H9 (cell line): ENCODE results near the gene C2CD2. TPM values are rescaled to one million over a fixed set of nuclear protein-coding genes. Genes with fewer than 3 reads are reported as not detected.

Experiments used
- DNase-seq: peaks from one replicate; pipeline ENCODE4 v3.0.0-alpha.2; 2017
- H2AFZ ChIP-seq: one replicate; pipeline ENCODE4 v1.6.1; 2013; ENCODE audit warnings: mild to moderate bottlenecking, low read length, control low read depth, moderate library complexity
- H2AK5ac ChIP-seq: 2 replicates; pipeline ENCODE4 v1.6.1; 2013; ENCODE audit warnings: low read length, control low read depth, mixed read lengths; ENCODE audit not compliant: insufficient read length
- H2BK120ac ChIP-seq: one replicate; pipeline ENCODE4 v1.6.1; 2013; ENCODE audit warnings: low read depth, mild to moderate bottlenecking, low read length, control low read depth, inconsistent platforms; ENCODE audit not compliant: poor library complexity, severe bottlenecking
- H2BK12ac ChIP-seq: 2 replicates; pipeline ENCODE4 v1.6.1; 2013; ENCODE audit warnings: low read length, control low read depth, mixed read lengths, low read depth; ENCODE audit not compliant: insufficient read length
- H2BK15ac ChIP-seq: 2 replicates; pipeline ENCODE4 v1.6.1; 2013; ENCODE audit warnings: low read depth, low read length, control low read depth
- H2BK20ac ChIP-seq: one replicate; pipeline ENCODE4 v1.6.1; 2013; ENCODE audit warnings: low read depth, mild to moderate bottlenecking, low read length, control low read depth, inconsistent platforms; ENCODE audit not compliant: poor library complexity, severe bottlenecking
- H2BK5ac ChIP-seq: 2 replicates; pipeline ENCODE4 v1.6.1; 2013; ENCODE audit warnings: low read length, control low read depth, mixed read lengths; ENCODE audit not compliant: insufficient read length
- H3K14ac ChIP-seq: 2 replicates; pipeline ENCODE4 v1.6.1; 2013; ENCODE audit warnings: low read length, control low read depth; ENCODE audit not compliant: insufficient read depth
- H3K18ac ChIP-seq: 2 replicates; pipeline ENCODE4 v1.6.1; 2013; ENCODE audit warnings: low read depth, mild to moderate bottlenecking, mixed read lengths, low read length, control low read depth; ENCODE audit not compliant: insufficient read length
- H3K23ac ChIP-seq: 2 replicates; pipeline ENCODE4 v1.6.1; 2013; ENCODE audit warnings: low read length, control low read depth, mixed read lengths, low read depth; ENCODE audit not compliant: insufficient read length
- H3K23me2 ChIP-seq: 2 replicates; pipeline ENCODE4 v1.6.1; 2013; ENCODE audit warnings: low read depth, mild to moderate bottlenecking, mixed read lengths, low read length, control low read depth; ENCODE audit not compliant: insufficient read length, poor library complexity, severe bottlenecking
- H3K27ac ChIP-seq: 2 replicates; pipeline ENCODE4 v1.5.1; 2013; ENCODE audit warnings: low read length, control low read depth, mixed read lengths, low read depth; ENCODE audit not compliant: insufficient read length
- H3K27me3 ChIP-seq: 2 replicates; pipeline ENCODE4 v1.6.1; 2013; ENCODE audit warnings: low read length, control low read depth, inconsistent platforms; ENCODE audit not compliant: insufficient read depth
- H3K4ac ChIP-seq: 2 replicates; pipeline ENCODE4 v1.6.1; 2013; ENCODE audit warnings: low read depth, mild to moderate bottlenecking, control low read depth, inconsistent platforms, low read length, moderate library complexity
- H3K4me1 ChIP-seq: 2 replicates; pipeline ENCODE4 v1.6.1; 2013; ENCODE audit warnings: low read length, control low read depth, inconsistent platforms; ENCODE audit not compliant: insufficient read depth
- H3K4me2 ChIP-seq: 2 replicates; pipeline ENCODE4 v1.6.1; 2013; ENCODE audit warnings: low read length, control low read depth, mixed read lengths; ENCODE audit not compliant: insufficient read length, insufficient read depth
- H3K56ac ChIP-seq: 2 replicates; pipeline ENCODE4 v1.6.1; 2013; ENCODE audit warnings: low read depth, mild to moderate bottlenecking, mixed read lengths, low read length, control low read depth; ENCODE audit not compliant: insufficient read length
- H3K79me1 ChIP-seq: 2 replicates; pipeline ENCODE4 v1.6.1; 2013; ENCODE audit warnings: low read depth, mild to moderate bottlenecking, moderate library complexity, low read length, control low read depth, inconsistent platforms; ENCODE audit not compliant: insufficient read depth, poor library complexity, severe bottlenecking
- H3K79me2 ChIP-seq: 2 replicates; pipeline ENCODE4 v1.6.1; 2013; ENCODE audit warnings: low read length, control low read depth, inconsistent platforms; ENCODE audit not compliant: insufficient read depth
- H3K9ac ChIP-seq: 2 replicates; pipeline ENCODE4 v1.6.1; 2013; ENCODE audit warnings: low read length, control low read depth, mixed read lengths; ENCODE audit not compliant: insufficient read length; ENCODE audit errors: extremely low read depth
- H3K9me3 ChIP-seq: one replicate; pipeline ENCODE4 v1.6.1; 2013; ENCODE audit warnings: low read depth, low read length, inconsistent platforms; ENCODE audit not compliant: control insufficient read depth
- H3T11ph ChIP-seq: one replicate; pipeline ENCODE4 v1.6.1; 2013; ENCODE audit warnings: mild to moderate bottlenecking, low read length, control low read depth, inconsistent platforms
- H4K20me1 ChIP-seq: one replicate; pipeline ENCODE4 v1.6.1; 2013; ENCODE audit not compliant: control insufficient read depth, insufficient read length, insufficient read depth
- H4K5ac ChIP-seq: 2 replicates; pipeline ENCODE4 v1.6.1; 2013; ENCODE audit warnings: low read depth, mild to moderate bottlenecking, mixed read lengths, low read length, control low read depth; ENCODE audit not compliant: insufficient read length
- H4K8ac ChIP-seq: replicated peaks from 2 replicates; pipeline ENCODE4 v1.6.1; 2013; ENCODE audit warnings: low read length, control low read depth, mixed read lengths, low read depth; ENCODE audit not compliant: insufficient read length
- H4K91ac ChIP-seq: 2 replicates; pipeline ENCODE4 v1.6.1; 2013; ENCODE audit warnings: low read depth, mild to moderate bottlenecking, moderate library complexity, mixed read lengths, low read length, control low read depth; ENCODE audit not compliant: insufficient read length
- H3K27ac Mint-ChIP-seq, 3 experiments: 2 replicates in 2 of 3; 3 replicates in 1 of 3; pipeline ENCODE4 v1.8.0; 2020 to 2021; ENCODE audit warnings: mixed read lengths in 3 of 3, mild to moderate bottlenecking in 1 of 3, moderate library complexity in 1 of 3
- H3K27me3 Mint-ChIP-seq: 2 replicates; pipeline ENCODE4 v1.8.0; 2021; ENCODE audit warnings: low read depth, mild to moderate bottlenecking, moderate library complexity, mixed read lengths
- H3K36me3 Mint-ChIP-seq, 3 experiments: 2 replicates in 2 of 3; 3 replicates in 1 of 3; pipeline ENCODE4 v1.8.0; 2020 to 2021; ENCODE audit warnings: low read depth in 3 of 3, mixed read lengths in 3 of 3; ENCODE audit not compliant: insufficient read depth in 1 of 3
- H3K4me1 Mint-ChIP-seq, 2 experiments: 2 replicates each; pipeline ENCODE4 v1.8.0; 2020; ENCODE audit warnings: mixed read lengths in 2 of 2
- H3K4me3 Mint-ChIP-seq, 2 experiments: 2 replicates in 1 of 2; 3 replicates in 1 of 2; pipeline ENCODE4 v1.8.0; 2020 to 2021; ENCODE audit warnings: mild to moderate bottlenecking in 2 of 2, mixed read lengths in 2 of 2, moderate library complexity in 1 of 2
- H3K9me3 Mint-ChIP-seq, 2 experiments: 2 replicates in 1 of 2; 3 replicates in 1 of 2; pipeline ENCODE4 v1.8.0; 2020; ENCODE audit warnings: mild to moderate bottlenecking in 2 of 2, mixed read lengths in 2 of 2, moderate library complexity in 1 of 2
- CTCF ChIP-seq: fragments of 200-600 bp; sonication (generic); conservative IDR thresholded peaks from 3 replicates; pipeline ENCODE4 v1.8.0; 2021; ENCODE audit warnings: antibody characterized with exemption, mild to moderate bottlenecking
- whole genome bisulfite sequencing: extraction: QIAGEN DNeasy Blood & Tissue Kit; methylation state at CpG from one replicate; pipeline ENCODE4 v1.1.7; 2013; ENCODE audit warnings: missing lambda C conversion rate, low lambda C conversion rate, mixed read lengths; ENCODE audit not compliant: insufficient read length; ENCODE audit errors: extremely low coverage; 5-methylcytosine and 5-hydroxymethylcytosine counted together
- total RNA-seq: library from RNA; stranded (reverse); gene quantifications from 2 replicates; pipeline ENCODE4 v1.2.1, GENCODE V29; 2021

Gene C2CD2
- total RNA-seq, 1 experiment from 2014 or later: 14.6 TPM

- no peak overlapping the region for H3K9ac ChIP-seq
- no peak overlapping the region for H3K14ac ChIP-seq
- no peaks in the 10 kb centered on the region for H3K4me1 ChIP-seq
- H4K20me1 ChIP-seq: no peaks in the 10 kb centered on the region
- no peak overlapping the region for H3K4ac ChIP-seq
- no peak overlapping the region for H3K56ac ChIP-seq
- no peak for DNase-seq
- H3K9me3 ChIP-seq: no peaks in the 10 kb centered on the region
- H3K27ac Mint-ChIP-seq: no peak overlapping the region
- H3K4me1 Mint-ChIP-seq: peaks cover 4 to 6% of the 10 kb centered on the region in 2 experiments
- H3K23me2 ChIP-seq: no peaks in the 10 kb centered on the region
- no peak overlapping the region for H3K18ac ChIP-seq
- no peak overlapping the region for H3K27ac ChIP-seq
- no peak overlapping the region for H3K23ac ChIP-seq
- no peaks in the 10 kb centered on the region for H3K79me2 ChIP-seq
- H2BK20ac ChIP-seq: no peak overlapping the region
- H4K5ac ChIP-seq: no peak overlapping the region
- WGBS: no CpG with 5 or more reads among the region's 12 CpGs
- no peak overlapping the region for H2AFZ ChIP-seq
- no peak overlapping the region for H4K8ac ChIP-seq
- no peak overlapping the region for H3K4me2 ChIP-seq
- no peak overlapping the region for H2BK120ac ChIP-seq
- H3K79me1 ChIP-seq: peaks cover 2% of the 10 kb centered on the region
- no peaks in the 10 kb centered on the region for H3K9me3 Mint-ChIP-seq
- no peak overlapping the region for H3T11ph ChIP-seq
- TF ChIP-seq CTCF: no peak
- no peaks in the 10 kb centered on the region for H3K27me3 Mint-ChIP-seq
- H2BK12ac ChIP-seq: no peak overlapping the region
- H4K91ac ChIP-seq: no peak overlapping the region
- H3K4me3 Mint-ChIP-seq: no peak overlapping the region
- H2BK5ac ChIP-seq: no peak overlapping the region
- no peak overlapping the region for H2BK15ac ChIP-seq
- no peaks in the 10 kb centered on the region for H3K27me3 ChIP-seq
- no peak overlapping the region for H2AK5ac ChIP-seq
- H3K36me3 Mint-ChIP-seq: 0 out of 7 replicates have a peak, but pooled peaks cover 0 to 3% (median 0%) of the 10 kb centered on the region in 3 experiments
These were observed 11.9 kb downstream of the C2CD2 start for GRCh38 chr21:41941941-41942340.
